ENCODE results near the gene CCL3. TPM values are rescaled to one million over a fixed set of nuclear protein-coding genes. Genes with fewer than 3 reads are reported as not detected.

CCL3 gene
- polyA plus RNA-seq, 1 of the 3 experiments (the other 2 are of a cell fraction) = not detected

DNA sequence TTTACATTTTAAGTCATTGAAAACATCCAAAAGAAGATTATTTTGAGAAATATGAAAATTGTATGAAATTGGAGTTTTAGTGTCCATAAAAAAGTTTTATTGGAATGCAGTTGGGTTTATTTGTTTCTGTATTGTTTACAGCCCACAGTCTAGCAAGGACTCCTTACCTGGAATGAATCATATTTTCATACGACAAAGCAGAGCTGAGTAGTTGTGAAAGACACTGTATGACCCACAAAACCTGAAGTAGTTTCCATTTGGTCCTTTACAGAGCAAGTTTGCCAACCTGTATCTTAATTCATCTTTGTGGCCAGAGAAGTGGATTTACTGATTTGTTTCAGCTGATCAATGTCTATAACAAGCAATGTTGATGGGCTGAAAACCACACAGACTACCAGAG, 15.6 kb downstream of the CCL3 start:
- CTCF ChIA-PET = interaction anchor here (0.6 to 2.7 kb wide), 3 partner anchors 19 to 105 kb away, joined by 3 to 18 read pairs (median 4); no protein-coding TSS in a partner anchor
- no peak for TF ChIP-seq NRF1 (IDR thresholded peaks at IDR 0.05; ENCODE audit: low read depth, low read length)
- TF ChIP-seq CHD2 (IDR thresholded peaks at IDR 0.05; ENCODE audit: low read length, partially characterized antibody) = no peak
- no peak for TF ChIP-seq TAF1 (IDR thresholded peaks at IDR 0.05; ENCODE audit: borderline replicate concordance, low read depth, low read length)
- no peak for TF ChIP-seq NFIC (IDR thresholded peaks at IDR 0.05; ENCODE audit: borderline replicate concordance)
- TF ChIP-seq RXRA (IDR thresholded peaks at IDR 0.05; ENCODE audit: borderline replicate concordance, low read depth) = no peak
- TF ChIP-seq TCF12 (IDR thresholded peaks at IDR 0.05) = no peak
- no peak for TF ChIP-seq RAD21 (IDR thresholded peaks at IDR 0.05; ENCODE audit: low read length)
- TF ChIP-seq JUND (IDR thresholded peaks at IDR 0.05) = no peak
- no peak for TF ChIP-seq EZH2phosphoT487 (IDR thresholded peaks at IDR 0.05; ENCODE audit: borderline replicate concordance, low read depth)
- no peak for TF ChIP-seq SIN3A (IDR thresholded peaks at IDR 0.05; ENCODE audit: borderline replicate concordance, low read depth, low read length)
- POLR2A ChIA-PET = interaction anchor here (0.7 kb wide), 1 partner anchor 174 kb away, joined by 3 read pairs; no protein-coding TSS in a partner anchor

DNA sequence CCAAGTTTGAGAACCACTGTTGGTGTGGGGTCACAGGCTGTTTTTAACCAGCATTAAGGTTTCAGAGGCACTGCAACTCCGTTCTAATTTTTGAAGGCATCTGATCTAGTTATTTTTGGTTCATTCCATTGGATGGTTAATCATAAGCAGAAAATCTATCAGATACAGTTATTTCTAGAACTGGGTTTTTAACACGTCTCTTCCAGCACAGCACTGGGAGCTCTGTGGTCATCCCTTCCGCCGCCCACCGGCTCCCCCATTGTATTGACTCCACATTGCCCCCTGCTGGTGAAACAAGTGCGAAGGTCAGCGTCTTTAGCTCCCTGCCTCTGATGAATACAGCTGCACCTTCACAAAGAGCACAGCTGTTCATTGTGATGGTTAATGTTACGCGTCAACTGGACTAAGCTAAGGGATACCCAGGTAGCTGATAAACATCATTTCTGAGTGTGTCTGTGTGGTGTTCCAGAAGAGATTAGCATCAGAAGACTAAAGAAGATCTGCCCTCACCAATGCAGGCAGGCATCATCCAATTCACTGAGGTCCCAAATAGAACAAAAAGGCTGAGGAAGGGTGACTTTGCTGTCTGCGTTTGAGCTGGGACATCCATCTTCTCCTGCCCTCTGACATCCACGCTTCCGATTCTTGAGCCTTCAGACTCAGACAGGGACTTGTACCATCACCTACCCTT, 17.4 kb downstream of the CCL3 start:
- no peaks in the 10 kb centered on the region for H3K9me3 ChIP-seq
- H3K79me2 ChIP-seq (ENCODE audit: insufficient read depth) = no peaks in the 10 kb centered on the region
- no peaks in the 10 kb centered on the region for H4K20me1 ChIP-seq (ENCODE audit: insufficient read depth)
- TF ChIP-seq FOXJ3 (CRISPR knock-in tag; IDR thresholded peaks at IDR 0.05) = no peak
- TF ChIP-seq, protein P1, sequence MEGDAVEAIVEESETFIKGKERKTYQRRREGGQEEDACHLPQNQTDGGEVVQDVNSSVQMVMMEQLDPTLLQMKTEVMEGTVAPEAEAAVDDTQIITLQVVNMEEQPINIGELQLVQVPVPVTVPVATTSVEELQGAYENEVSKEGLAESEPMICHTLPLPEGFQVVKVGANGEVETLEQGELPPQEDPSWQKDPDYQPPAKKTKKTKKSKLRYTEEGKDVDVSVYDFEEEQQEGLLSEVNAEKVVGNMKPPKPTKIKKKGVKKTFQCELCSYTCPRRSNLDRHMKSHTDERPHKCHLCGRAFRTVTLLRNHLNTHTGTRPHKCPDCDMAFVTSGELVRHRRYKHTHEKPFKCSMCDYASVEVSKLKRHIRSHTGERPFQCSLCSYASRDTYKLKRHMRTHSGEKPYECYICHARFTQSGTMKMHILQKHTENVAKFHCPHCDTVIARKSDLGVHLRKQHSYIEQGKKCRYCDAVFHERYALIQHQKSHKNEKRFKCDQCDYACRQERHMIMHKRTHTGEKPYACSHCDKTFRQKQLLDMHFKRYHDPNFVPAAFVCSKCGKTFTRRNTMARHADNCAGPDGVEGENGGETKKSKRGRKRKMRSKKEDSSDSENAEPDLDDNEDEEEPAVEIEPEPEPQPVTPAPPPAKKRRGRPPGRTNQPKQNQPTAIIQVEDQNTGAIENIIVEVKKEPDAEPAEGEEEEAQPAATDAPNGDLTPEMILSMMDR (IDR thresholded peaks at IDR 0.05) = peak; percentile 72
- TF ChIP-seq RAD21 (IDR thresholded peaks at IDR 0.05; ENCODE audit: low read length) = peak; percentile 46
- TF ChIP-seq SMC3 (IDR thresholded peaks at IDR 0.05; ENCODE audit: low read depth, low read length) = peak; percentile 52
- ChIA-PET POLR2A (no interaction called here), CTCF (interaction anchor here (0.6 to 2.7 kb wide), 29 partner anchors 9 to 410 kb away, joined by 3 to 18 read pairs (median 4); partner anchors contain the start of gene CCL14)
- no peak overlapping the region for H3K4me3 ChIP-seq (ENCODE audit: low read depth in 2 of 2, low read length in 1 of 2)
- no peak overlapping the region for H2AFZ ChIP-seq (ENCODE audit: low read depth)
- WGBS (ENCODE audit: low lambda C conversion rate) = 2% methylated on average over 12 of the region's 12 CpGs
- H3K9ac ChIP-seq = no peak overlapping the region
- H3K36me3 ChIP-seq (replicated peaks in 1 of 2; ENCODE audit: control insufficient read depth in 1 of 2, insufficient read depth in 2 of 2, low read length in 1 of 2) = no peaks in the 10 kb centered on the region
- H3K4me2 ChIP-seq = no peak overlapping the region
- H3F3A ChIP-seq (replicated peaks; ENCODE audit: insufficient read depth) = no peaks in the 10 kb centered on the region
- no peak overlapping the region for H3K27ac ChIP-seq (ENCODE audit: low read depth in 2 of 2, low read length in 1 of 2)
- no peaks in the 10 kb centered on the region; the same call in 1 of the 2 replicates for H3K27me3 ChIP-seq (ENCODE audit: insufficient read depth)
- DNase-seq = peak; percentile 62
- no peaks in the 10 kb centered on the region for H3K9me2 ChIP-seq
- H3K4me1 ChIP-seq (ENCODE audit: control insufficient read depth in 1 of 2, insufficient read depth in 2 of 2, low read depth in 1 of 2, low read length in 1 of 2) = no peaks in the 10 kb centered on the region

More for the DNA sequence above, 15.6 kb downstream of the CCL3 start:
- no peak for DNase-seq
- H3K36me3 ChIP-seq (replicated peaks in 1 of 2; ENCODE audit: control insufficient read depth in 1 of 2, insufficient read depth in 2 of 2, low read length in 1 of 2) = no peaks in the 10 kb centered on the region
- H3K4me3 ChIP-seq (ENCODE audit: low read depth in 2 of 2, low read length in 1 of 2) = no peak overlapping the region
- no peak overlapping the region for H3K4me2 ChIP-seq
- no peak overlapping the region for H3K9ac ChIP-seq
- no peaks in the 10 kb centered on the region for H4K20me1 ChIP-seq (ENCODE audit: insufficient read depth)
- H2AFZ ChIP-seq (ENCODE audit: low read depth) = no peak overlapping the region
- no peak overlapping the region for H3K27ac ChIP-seq (ENCODE audit: low read depth in 2 of 2, low read length in 1 of 2)
- H3F3A ChIP-seq (replicated peaks; ENCODE audit: insufficient read depth) = no peaks in the 10 kb centered on the region
- no peaks in the 10 kb centered on the region for H3K79me2 ChIP-seq (ENCODE audit: insufficient read depth)
- H3K9me3 ChIP-seq = no peaks in the 10 kb centered on the region
- 4% methylated on average over 1 of the region's 1 CpG for WGBS (ENCODE audit: low lambda C conversion rate)
- H3K4me1 ChIP-seq (ENCODE audit: control insufficient read depth in 1 of 2, insufficient read depth in 2 of 2, low read depth in 1 of 2, low read length in 1 of 2) = no peaks in the 10 kb centered on the region
- no peaks in the 10 kb centered on the region; the same call in 1 of the 2 replicates for H3K27me3 ChIP-seq (ENCODE audit: insufficient read depth)
- H3K9me2 ChIP-seq = no peaks in the 10 kb centered on the region

All from SK-N-SH (cell line).